ENCODE results near the gene TNIK.

GRCh38 chr3:171149526-171150116, 310.6 kb downstream of the TNIK start:
- no peak for TF ChIP-seq CTCF (IDR thresholded peaks at IDR 0.05)
- TF ChIP-seq POLR2A (IDR thresholded peaks at IDR 0.05): no peak

Data from prostate gland (tissue), 2 donors.